Body of pancreas (tissue), 4 donors: ENCODE measurements around the gene SPRED3.

Experiments
- POLR2A ChIP-seq, 3 donors: fragments of 450-650 bp; IDR thresholded peaks; one replicate each; pipeline ENCODE4 v1.6.1; 2016; ENCODE audit warnings: antibody characterized with exemption in 3 of 3, mild to moderate bottlenecking in 2 of 3
- TF ChIP-seq, protein P1 (sequence below), 7 experiments: fragments of 450-650 bp in 4 of 7; fragments of 200-600 bp in 3 of 7; sonication (generic) in 3 of 7; IDR thresholded peaks; one replicate each; pipeline ENCODE4 v1.5.1; 2016 to 2019; ENCODE audit warnings: antibody characterized with exemption in 7 of 7

DNA sequence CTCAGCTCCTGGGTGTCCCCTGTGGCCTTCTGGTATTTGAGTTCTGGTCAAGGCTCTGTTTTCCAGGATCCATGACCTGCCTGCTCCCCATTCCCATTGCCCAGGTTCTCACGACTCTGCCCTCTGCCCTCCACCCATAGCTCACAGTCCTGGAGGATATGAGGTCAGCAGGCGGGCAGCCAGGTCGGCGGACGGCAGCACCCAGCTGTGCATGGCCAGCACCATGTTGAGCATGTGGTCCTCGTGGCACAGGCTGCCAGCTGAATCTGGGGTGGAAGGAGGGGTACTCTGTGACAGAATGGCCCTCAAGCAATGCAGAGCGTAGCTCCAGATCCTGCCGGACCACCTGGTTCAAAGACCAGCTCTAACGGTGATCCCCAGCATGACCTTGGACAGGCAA lies 32.4 kb downstream of the SPRED3 start:
- no peak for TF ChIP-seq POLR2A (IDR thresholded peaks at IDR 0.05)
- TF ChIP-seq, protein P1, sequence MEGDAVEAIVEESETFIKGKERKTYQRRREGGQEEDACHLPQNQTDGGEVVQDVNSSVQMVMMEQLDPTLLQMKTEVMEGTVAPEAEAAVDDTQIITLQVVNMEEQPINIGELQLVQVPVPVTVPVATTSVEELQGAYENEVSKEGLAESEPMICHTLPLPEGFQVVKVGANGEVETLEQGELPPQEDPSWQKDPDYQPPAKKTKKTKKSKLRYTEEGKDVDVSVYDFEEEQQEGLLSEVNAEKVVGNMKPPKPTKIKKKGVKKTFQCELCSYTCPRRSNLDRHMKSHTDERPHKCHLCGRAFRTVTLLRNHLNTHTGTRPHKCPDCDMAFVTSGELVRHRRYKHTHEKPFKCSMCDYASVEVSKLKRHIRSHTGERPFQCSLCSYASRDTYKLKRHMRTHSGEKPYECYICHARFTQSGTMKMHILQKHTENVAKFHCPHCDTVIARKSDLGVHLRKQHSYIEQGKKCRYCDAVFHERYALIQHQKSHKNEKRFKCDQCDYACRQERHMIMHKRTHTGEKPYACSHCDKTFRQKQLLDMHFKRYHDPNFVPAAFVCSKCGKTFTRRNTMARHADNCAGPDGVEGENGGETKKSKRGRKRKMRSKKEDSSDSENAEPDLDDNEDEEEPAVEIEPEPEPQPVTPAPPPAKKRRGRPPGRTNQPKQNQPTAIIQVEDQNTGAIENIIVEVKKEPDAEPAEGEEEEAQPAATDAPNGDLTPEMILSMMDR (IDR thresholded peaks at IDR 0.05): no peak
